ENCODE data around the gene GOT2.
"Not testable (repeated sequence)": the region's sequence is repeated elsewhere in the genome, so short reads cannot be mapped to it uniquely, and the experiment has no call there.

GOT2 gene

DNA sequence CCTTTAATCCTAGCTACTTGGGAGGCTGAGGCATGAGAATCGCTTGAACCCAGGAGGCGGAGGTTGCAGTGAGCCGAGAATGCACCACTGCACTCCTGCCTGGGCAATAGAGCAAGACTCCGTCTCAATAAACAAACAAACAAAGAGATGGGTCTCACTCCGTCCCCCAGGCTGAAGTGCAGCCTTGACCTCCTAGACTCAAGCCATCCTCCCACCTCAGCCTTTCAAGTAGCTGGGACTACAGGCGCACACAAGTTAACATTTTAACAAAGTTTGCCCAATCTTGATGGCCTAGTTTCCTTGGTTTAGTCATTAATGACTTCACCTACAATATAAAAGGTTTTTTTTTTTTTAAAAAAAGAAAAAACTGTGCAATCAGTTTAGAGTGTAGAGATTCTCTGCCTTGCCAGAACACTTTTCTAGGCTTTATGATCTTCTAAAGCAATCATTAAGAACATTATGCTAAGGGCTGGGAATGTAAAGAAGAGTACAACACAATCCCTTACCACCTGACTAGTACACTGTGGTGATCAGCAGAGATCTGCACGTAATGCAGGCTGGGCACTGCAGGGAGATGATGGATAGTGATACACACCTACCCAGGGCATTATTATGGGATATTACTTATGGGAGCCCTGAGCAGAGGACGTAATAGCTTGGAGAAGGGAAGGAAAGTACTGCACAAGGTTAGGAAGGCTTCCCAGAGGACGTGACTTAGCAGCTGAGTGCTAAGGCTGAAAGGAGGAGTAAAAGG is 6.9 kb downstream of the GOT2 start:
- in situ Hi-C loops (cut with HindIII; ENCODE audit: low sequenced_read_pairs) = loop anchor here (5.0 kb wide), 1 partner anchor 40 kb away; no protein-coding TSS in a partner anchor

DNA sequence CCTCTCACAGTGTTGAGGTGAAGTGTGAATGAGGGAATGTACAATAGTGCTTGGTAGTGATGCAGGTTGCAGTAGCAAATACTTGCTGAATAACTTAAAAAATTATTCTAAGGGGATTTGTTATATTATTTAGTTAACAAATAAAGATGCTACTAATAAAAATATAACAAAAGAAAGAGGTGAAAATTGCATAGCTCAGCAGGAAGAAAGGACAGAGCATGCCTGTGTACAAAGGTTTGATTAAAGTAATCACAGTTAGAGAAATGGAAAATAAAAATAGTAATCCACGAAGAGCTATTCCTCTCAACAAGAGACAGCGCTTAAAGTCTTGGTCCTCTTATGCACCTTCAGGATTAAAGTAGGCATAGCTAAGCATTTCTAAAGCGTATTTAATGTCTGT is 11.0 kb downstream of the GOT2 start:
- in situ Hi-C loops (cut with HindIII; ENCODE audit: low sequenced_read_pairs) = no loop called here

DNA sequence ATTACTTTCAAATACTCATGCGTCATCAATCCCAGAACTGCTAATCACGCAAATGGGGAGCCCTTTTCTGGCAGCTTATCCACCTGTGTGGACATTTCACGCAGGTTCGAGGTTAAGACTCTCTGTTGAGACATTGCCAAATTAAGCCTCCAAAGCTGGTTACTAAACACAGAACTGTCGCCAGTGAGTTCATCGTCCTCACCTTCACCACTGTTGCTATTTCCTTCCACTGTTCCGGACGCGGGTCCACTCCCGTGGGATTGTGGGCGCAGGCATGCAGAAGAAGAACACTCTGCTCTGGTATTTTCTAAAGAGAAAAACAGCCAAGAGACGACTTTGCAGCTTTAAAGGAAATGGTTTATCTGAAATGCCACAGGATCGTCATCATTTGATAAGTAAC is 16.1 kb downstream of the GOT2 start:
- in situ Hi-C loops (cut with HindIII; ENCODE audit: low sequenced_read_pairs) = no loop called here

DNA sequence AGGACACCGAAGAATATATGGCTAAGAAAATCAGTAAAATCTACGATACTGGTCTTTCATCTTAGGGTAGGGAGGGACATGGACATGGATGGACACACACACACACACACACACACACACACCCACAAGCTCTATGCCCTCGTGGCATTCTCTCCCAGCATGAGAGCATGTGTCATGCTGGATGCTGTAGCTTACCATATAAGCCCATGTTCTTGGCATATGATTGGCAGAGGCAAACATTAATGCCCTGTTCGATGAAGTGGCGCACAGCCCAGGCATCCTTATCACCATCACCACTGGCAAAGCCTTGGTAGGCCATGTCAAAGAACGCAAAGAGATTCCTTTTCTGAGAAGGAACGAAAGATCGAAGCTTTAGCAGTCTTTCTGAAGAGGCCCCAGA is 17.6 kb downstream of the GOT2 start:
- in situ Hi-C loops (cut with HindIII; ENCODE audit: low sequenced_read_pairs) = no loop called here

DNA sequence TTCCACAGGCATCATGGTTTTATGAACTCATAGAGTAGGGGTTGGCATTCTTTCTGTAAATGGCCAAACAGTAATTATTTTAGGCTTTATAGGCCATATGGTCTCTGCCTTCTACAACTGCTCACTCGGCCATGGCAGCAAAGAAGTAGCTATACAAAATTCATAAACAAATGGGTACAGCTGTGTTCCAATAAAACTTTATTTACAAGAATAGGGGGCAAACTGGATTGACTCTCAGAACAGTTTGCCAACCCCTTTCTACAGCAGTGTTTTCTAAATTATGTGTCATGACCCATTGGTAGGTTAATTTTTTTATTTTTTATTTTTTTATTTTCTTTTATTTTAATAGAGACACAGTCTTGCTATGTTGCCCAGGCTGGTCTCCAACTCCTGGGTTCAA is 20.4 kb downstream of the GOT2 start:
- in situ Hi-C loops (cut with HindIII; ENCODE audit: low sequenced_read_pairs) = no loop called here

DNA sequence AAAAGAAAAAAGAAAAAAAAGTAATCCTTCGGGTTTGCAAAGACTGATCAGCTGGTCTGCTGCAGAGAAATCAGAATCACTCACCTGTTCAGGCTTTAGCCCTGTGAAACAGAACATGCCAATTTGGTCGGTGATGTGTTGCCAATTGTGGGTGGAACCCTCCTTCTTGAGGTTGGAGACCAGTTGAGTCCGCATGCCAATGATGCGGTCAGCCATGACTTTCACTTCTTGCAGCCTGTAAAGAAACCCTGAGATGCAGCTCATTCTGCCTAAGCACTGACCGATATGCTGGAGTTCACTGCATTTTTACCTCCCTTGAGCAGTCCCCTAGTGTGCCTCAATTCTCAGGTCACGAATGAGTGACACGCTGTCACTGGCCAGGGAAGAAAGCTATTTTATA is 24.8 kb downstream of the GOT2 start:
- in situ Hi-C loops (cut with HindIII; ENCODE audit: low sequenced_read_pairs) = no loop called here

DNA sequence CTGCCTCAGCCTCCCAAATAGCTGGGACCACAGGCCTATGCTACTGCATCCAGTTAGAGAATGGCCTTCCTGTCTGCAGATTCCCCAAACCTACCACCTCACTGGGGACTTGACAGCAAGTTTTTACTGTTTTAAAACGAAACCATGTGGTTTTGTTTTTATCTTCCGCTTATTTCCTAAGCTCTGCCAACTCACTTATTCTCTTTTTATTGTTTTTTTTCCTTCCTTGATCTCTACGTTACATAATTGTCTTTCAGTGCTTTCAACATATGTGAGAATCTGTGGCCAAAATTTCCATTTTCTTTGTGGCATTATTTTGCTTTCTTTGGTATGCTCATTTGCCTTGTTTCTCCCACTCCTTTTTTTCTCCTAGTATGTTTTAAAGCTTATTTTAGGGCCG is 35.0 kb downstream of the GOT2 start:
- in situ Hi-C loops (cut with HindIII; ENCODE audit: low sequenced_read_pairs) = no loop called here

DNA sequence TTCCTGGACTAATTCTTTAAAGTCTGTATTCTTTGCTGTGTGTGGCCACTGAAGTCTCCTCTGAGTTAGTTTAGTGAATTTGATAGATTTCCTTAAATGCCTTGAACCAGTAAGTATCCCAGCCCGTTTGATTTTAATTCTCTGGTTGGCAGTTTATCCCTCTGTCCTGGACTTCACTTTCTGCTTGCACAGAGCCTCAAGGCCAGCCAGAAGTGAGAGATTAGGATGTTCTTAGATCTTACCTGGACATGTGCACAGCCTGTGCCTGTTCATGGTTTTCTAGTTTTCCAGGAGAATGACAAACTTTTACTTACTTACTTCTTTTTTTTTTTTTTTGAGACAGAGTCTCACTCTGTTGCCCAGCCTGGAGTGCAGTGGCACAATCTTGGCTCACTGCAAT is 38.7 kb downstream of the GOT2 start:
- in situ Hi-C loops (cut with HindIII; ENCODE audit: low sequenced_read_pairs) = no loop called here

DNA sequence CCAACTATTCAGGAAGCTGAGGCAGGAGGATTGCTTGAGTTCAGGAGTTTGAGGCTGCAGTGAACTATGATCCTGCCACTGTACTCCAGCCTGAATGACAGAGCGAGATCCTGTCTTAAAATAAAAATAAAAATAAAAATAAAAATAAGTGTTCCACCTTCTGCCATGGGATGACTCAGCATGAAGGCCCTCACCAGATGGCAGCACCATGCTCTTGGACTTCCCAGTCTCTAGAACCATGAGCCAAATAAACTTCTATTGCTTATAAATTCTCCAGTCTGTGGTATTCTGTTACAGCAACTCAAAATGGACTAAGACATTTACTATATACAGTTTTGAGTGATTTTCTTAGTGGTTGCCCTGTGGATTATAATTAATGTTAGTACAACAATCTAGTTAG is 41.7 kb downstream of the GOT2 start:
- in situ Hi-C loops (cut with HindIII; ENCODE audit: low sequenced_read_pairs) = no loop called here

DNA sequence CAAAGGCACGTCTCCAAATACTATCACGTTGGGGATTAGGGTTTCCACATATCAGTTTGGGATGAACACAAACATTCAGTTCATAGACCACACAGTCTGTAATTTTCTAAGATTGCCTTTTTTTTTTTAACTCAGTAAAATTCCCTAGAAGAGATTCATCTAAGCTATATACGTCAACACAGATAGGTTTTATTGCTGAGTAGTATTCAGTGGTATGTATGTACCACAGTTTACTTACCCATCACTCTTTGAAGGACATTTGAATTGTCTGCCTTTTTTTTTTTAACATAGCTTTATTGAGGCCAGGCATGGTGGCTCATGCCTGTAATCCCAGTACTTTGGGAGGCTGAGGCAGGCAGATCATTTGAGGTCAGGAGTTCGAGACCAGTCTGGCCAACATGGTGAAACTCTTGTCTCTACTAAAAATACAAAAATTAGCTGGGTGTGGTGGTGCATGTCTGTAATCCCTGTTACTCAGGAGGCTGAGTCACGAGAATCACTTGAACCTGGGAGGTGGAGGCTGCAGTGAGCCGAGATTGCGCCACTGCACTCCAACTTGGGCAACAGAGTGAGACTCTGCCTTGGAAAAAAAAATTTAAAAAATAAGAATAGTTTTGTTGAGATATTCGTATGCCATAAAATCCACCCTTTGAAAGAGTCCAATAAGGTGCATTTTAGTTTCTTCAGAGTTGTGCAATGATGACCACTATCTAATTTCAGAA is 47.0 kb downstream of the GOT2 start:
- in situ Hi-C loops (cut with HindIII; ENCODE audit: low sequenced_read_pairs) = not testable (repeated sequence)

DNA sequence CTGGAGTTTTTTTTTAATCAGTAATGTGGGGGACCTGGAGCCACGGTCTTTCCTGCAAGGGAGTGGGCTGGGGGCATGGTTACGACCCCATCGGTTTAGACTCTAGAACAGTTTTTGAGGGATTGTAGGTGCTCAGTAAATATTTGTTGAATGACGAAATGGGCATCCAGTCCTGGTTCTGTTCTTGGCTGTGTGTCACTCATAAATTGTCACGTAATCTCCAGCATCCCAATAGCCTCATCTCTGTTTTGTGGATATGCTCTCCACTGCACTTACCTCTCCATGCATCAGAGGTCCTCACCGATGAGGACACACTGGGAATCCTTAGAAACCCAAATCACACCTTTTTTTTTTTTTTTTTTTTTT is 49.0 kb downstream of the GOT2 start:
- in situ Hi-C loops (cut with HindIII; ENCODE audit: low sequenced_read_pairs) = no loop called here

DNA sequence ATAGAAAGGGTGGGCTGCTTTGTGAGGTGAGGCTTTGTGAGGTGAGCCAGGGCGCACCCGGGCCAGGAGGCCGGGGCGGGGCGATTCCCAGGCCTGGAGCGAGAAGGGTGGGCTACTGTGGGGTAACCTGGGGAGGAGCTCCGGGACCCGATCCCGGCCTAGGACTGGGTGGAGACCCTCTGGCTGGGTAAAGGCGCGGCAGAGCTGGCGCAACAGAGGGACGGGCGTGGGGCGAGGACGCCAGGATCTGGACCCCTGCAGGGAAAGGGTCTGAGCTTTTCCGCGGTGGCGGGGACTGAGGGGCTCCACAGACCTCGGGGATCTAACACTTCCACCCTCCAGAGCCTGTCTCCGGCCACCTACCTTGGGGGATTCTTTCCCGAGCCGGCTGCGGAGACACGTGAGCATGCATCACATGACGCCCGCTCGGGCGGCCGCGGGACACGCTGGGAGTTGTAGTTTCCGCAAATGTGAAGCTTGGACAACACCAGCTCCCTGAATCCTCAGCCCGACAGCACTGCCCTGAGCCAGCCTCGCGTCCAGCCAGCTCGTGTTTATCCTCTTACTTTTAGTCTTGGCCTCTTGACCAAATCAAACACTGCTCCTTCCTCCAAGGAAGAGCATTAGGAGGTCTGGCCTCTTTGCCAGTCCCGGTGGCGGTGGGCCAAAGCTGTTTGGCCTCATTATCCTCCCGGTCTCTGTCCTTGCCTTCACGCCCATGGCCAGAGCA is 49.6 kb downstream of the GOT2 start, which contains the start of gene SLC38A7:
Gene SLC38A7, minus strand, starts transcription at position 417 of the 730 bp plus-strand sequence. CDS start 4,644 bp downstream, outside the sequence.
- in situ Hi-C loops (cut with HindIII; ENCODE audit: low sequenced_read_pairs) = no loop called here

DNA sequence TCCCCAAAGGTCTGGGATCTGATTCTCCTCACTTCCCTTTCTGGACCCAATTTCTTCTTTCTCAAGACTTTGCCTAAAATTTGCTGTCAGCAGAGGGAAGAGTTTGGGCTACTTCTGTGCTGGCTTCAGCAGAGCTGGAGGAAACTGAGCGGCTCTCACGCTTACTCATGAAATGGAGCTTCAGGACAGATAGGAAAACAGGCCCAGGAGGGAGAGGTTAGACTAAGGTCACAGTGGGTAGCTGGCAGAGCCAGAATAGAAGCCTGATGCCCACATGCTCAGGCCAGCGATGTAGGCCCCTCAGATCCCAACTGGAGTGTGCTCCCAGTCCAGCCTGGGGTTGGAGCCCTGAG is 50.1 kb downstream of the GOT2 start:
- in situ Hi-C loops (cut with HindIII; ENCODE audit: low sequenced_read_pairs) = no loop called here

DNA sequence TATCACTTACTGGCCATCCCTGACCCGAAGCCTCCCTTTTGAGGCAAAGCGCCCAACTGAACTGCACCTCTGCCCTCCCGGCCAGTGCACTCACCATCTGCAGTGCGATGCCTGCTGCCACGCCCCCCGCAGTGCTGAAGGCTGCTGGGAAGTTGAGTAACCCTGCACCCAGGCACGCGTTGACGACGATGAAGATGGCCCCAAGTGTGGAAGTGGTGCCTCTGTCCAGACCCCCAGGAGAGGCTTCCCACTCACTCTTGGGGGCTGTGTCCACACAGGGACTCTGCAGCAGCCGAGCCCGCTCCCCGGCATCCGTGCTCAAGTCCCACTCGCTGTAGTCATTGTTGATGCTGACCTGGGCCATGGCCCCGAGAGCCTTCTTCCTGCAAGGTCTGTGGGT is 54.4 kb downstream of the GOT2 start:
- in situ Hi-C loops (cut with HindIII; ENCODE audit: low sequenced_read_pairs) = no loop called here

DNA sequence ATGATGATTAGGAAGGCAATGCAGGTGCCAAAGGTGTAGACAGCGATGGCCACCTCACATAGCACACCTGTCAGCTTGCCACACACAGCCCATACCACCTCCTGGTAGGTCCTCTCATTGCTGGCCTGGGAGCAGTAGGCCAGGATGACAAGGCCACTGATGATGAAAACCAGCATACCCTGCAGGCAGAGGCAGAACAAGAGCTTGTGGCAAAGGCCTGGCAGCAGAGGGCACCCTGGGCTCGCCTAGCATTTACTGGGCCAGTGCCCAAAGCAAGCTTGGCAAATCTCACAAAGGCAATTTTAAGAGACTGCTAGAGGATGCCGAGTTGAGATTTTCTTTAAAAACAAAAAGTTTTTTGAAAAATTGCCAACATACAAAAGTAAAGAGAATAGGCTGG is 55.4 kb downstream of the GOT2 start:
- in situ Hi-C loops (cut with HindIII; ENCODE audit: low sequenced_read_pairs) = no loop called here

DNA sequence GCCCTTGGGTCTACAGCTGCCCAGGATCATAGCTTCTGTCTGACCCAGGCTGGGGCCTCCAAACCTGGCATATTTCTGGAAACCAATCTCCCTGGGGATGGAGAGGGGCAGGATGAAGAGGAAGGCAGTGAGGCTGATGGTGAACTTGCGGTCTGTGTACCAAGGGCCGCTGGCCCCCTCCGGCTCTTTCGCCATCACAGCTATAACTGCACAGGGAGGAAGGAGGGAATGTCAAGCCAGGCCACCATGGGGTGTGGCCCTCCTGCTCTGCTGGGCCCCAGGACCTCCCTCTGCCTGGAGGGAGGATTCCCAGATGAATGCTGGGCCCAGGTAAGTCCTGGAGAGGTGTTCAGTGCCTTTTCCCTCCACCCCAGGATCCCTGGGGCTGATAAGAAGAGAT is 55.8 kb downstream of the GOT2 start:
- in situ Hi-C loops (cut with HindIII; ENCODE audit: low sequenced_read_pairs) = no loop called here

DNA sequence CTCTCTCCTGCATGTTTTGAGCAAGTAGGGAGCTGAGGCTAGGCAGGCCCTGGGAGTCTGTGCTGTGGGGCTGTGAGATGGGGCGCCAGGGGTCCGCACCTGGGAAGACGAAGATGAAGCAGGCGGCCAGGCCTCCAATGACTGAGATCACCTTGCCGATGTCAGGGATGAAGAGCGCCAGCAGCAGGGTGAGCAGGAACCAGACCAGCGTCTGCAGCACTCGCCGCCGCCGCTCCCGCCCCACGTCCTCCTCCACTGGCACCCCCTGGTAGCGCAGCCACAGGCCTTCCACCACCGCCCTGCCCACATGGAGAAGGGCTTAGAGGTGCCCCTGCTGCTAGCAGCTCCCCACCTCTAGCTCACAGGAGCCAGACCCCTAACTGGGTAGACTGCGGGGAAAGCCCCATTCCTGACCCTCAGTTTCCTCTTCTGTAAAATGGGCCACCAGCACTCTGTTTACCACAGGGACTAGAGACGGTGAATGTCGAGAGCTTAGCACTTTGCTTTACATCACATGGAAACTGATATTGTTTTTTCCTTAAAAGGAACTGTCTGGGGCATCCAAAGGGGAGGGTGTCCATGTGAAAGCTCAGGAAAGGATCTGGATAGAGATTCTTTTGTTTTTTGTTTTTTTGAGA is 63.1 kb downstream of the GOT2 start:
- in situ Hi-C loops (cut with HindIII; ENCODE audit: low sequenced_read_pairs) = no loop called here

DNA sequence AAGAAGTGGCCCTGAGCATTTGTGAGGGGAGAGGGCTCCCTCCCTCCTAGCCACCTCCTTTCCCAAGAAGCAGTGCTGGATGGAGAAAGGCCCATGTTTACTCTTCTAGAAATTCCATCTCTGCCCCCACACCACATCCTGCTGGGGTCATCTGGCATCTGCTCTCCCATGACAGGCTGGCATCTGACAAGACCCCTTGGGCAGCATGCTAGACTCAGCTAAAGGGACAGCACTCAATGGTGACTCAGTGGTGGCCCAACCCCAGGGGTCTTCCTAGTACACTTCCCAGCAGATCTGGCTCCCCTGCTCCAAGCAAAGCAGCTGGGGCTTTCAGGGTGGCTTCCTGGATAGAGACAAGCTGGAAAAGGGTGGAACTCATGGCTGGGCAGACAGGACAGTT is 63.9 kb downstream of the GOT2 start:
- in situ Hi-C loops (cut with HindIII; ENCODE audit: low sequenced_read_pairs) = no loop called here

DNA sequence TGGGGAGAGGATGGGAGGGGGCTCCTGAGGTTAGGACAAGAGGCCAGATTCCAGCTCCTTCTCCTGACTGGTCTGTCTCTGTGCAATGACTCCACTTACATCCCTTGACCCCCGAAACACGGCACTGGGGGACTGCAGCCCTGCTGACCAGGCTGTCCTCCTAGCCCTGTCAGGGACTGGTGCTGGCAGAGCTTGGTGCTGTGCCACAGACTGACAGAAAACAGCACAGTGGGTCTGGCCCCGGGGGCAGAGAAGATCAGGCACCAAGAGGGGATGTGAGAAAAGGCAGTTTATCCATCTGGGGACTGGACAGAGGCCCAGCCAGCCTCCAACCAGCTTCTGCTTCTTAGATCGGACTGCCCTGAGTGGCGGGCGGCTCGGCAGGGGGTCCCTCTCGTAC is 68.9 kb downstream of the GOT2 start:
- in situ Hi-C loops (cut with HindIII; ENCODE audit: low sequenced_read_pairs) = no loop called here

DNA sequence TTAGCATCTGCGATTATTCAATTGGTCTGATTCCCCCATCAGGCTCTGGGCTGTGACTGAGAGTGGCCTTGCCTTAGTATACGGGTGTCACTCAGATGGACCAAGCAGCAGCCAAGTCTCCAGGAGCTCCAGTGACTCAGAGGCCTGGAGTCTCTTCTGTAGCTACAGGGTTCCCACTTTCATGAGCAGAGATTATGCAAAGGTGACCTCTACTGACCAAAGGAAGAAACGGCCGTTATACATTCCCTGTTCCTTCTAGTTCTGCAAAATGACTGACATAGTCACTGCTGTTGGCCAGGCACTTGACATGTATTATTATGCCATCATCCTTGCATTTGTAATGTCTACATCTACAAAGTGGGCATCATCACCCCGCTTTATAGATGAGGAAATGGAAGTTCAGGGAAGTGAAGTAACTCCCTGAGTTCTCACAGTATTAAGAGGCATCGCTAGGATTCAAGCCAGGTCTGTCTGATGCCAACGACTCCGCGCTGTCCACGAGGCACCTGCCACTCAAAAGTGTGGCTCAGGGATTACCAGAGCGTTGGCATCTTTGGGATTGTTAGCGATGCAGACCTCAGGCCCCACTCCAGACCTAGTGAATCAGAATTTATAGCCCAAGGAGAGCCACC is 72.8 kb downstream of the GOT2 start:
- in situ Hi-C loops (cut with HindIII; ENCODE audit: low sequenced_read_pairs) = no loop called here

DNA sequence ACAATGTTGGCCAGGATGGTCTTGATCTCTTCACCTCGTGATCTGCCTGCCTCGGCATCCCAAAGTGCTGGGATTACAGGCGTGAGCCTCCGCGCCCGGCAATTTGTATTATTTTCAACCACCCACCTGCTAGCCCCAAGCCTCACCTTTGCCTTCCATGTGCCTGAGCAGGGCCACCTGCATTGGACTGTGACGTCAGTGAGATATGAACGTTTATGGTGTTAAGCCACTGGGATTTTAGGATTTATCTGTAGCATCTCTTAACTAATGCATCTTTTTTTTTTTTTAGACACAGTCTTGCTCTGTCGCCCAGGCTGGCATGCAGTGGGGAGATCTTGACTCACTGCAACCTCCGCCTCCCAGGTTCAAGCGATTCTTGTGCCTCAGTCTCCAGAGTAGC is 74.2 kb downstream of the GOT2 start:
- in situ Hi-C loops (cut with HindIII; ENCODE audit: low sequenced_read_pairs) = not testable (repeated sequence)
